Gastrocnemius medialis (tissue), 4 donors: ENCODE measurements around the gene CDK7. TPM values are rescaled to one million over a fixed set of nuclear protein-coding genes. Genes with fewer than 3 reads are reported as not detected.

Experiments used
- ATAC-seq, 2 donors: fragments of 150-250 bp; one replicate each; pipeline ENCODE4 v1.9.1; 2016
- DNase-seq, 2 donors: peaks; one replicate each; pipeline ENCODE4 v3.0.0-alpha.2; 2019
- H3K27ac ChIP-seq, 4 donors: fragments of 200-600 bp; sonication (generic); 1 replicate in 1 of 4; 2 replicates in 3 of 4; pipeline ENCODE4 v1.5.1; 2016 to 2018; ENCODE audit warnings: mild to moderate bottlenecking in 2 of 4, moderate library complexity in 1 of 4
- H3K27me3 ChIP-seq, 3 donors: fragments of 200-600 bp; sonication (generic) in 2 of 3; 1 replicate in 1 of 3; 2 replicates in 2 of 3; pipeline versions ENCODE4 v1.5.1 to v1.6.0; 2016 to 2019; ENCODE audit warnings: mild to moderate bottlenecking in 1 of 3, moderate library complexity in 1 of 3
- H3K36me3 ChIP-seq, 2 donors: fragments of 200-600 bp; sonication (generic) in 1 of 2; one replicate each; pipeline ENCODE4 v1.5.1; 2017 to 2018
- H3K4me1 ChIP-seq, 2 donors: fragments of 200-600 bp; sonication (generic) in 1 of 2; one replicate each; pipeline ENCODE4 v1.5.1; 2016 to 2017; ENCODE audit warnings: mild to moderate bottlenecking in 2 of 2
- H3K4me3 ChIP-seq, 4 donors: fragments of 200-600 bp; sonication (generic) in 3 of 4; 1 replicate in 1 of 4; 2 replicates in 3 of 4; pipeline ENCODE4 v1.5.1; 2016 to 2019; ENCODE audit warnings: mild to moderate bottlenecking in 2 of 4
- H3K9me3 ChIP-seq, 3 donors: fragments of 200-600 bp; sonication (generic) in 2 of 3; 1 replicate in 1 of 3; 2 replicates in 2 of 3; pipeline ENCODE4 v1.5.1; 2016 to 2019
- CTCF ChIP-seq, 5 experiments: fragments of 450-650 bp in 3 of 5; fragments of 200-600 bp in 2 of 5; sonication (generic) in 2 of 5; IDR thresholded peaks in 4 of 5; conservative IDR thresholded peaks in 1 of 5; 1 replicate in 4 of 5; 2 replicates in 1 of 5; pipeline ENCODE4 v1.5.1; 2016 to 2019; ENCODE audit warnings: antibody characterized with exemption in 5 of 5, mild to moderate bottlenecking in 3 of 5, moderate library complexity in 3 of 5
- POLR2A ChIP-seq, 2 donors: fragments of 450-650 bp; IDR thresholded peaks; one replicate each; pipeline ENCODE4 v1.6.1; 2017; ENCODE audit warnings: antibody characterized with exemption in 2 of 2, mild to moderate bottlenecking in 2 of 2, moderate library complexity in 2 of 2
- in situ Hi-C, 4 donors: fragments of 200-750 bp; cut with MboI; loops; one replicate each; pipeline versions ENCODE4 v1.15.0 to v1.8.0; 2017; ENCODE audit warnings: low sequenced_read_pairs in 4 of 4
- intact Hi-C: fragments of 100-400 bp; cut with DNase I; formaldehyde crosslinking; loops from one replicate; pipeline ENCODE4 v1.15.1; 2023; ENCODE audit warnings: low total_unique reads
- total RNA-seq, 4 donors: library from RNA; depleted of rRNA; stranded (reverse); fragments of >200 nt; gene quantifications; one replicate each; pipeline versions ENCODE4 v1.1.0 to v1.2.3, GENCODE V29; 2016

CDK7 gene
- total RNA-seq, 4 donors from 2014 or later: 23.4 to 31.6 (median 28.0) TPM

GRCh38 chr5:69300537-69301203, 66.0 kb downstream of the CDK7 start:
- intact Hi-C loops: no loop called here

GRCh38 chr5:69305512-69305911, 70.8 kb downstream of the CDK7 start:
- no peak for TF ChIP-seq CTCF (IDR thresholded peaks at IDR 0.05 in 4 of 5, conservative IDR thresholded peaks at IDR 0.05 in 1 of 5)
- TF ChIP-seq POLR2A (IDR thresholded peaks at IDR 0.05): no peak
- ATAC-seq (no peak), DNase-seq (no peak)
- in situ Hi-C loops: no loop called here
- H3K9me3 ChIP-seq: no peaks in the 10 kb centered on the region
- no peaks in the 10 kb centered on the region for H3K36me3 ChIP-seq
- H3K4me1 ChIP-seq: no peaks in the 10 kb centered on the region
- H3K27me3 ChIP-seq: no peaks in the 10 kb centered on the region
- no peak overlapping the region for H3K4me3 ChIP-seq
- H3K27ac ChIP-seq: no peak overlapping the region
- intact Hi-C loops: no loop called here

More at GRCh38 chr5:69300537-69301203, 66.0 kb downstream of the CDK7 start:
- ATAC-seq (no peak), DNase-seq (no peak)
- in situ Hi-C loops: no loop called here
- H3K4me3 ChIP-seq: no peak overlapping the region
- H3K4me1 ChIP-seq: no peaks in the 10 kb centered on the region
- H3K27me3 ChIP-seq: no peaks in the 10 kb centered on the region
- no peaks in the 10 kb centered on the region for H3K9me3 ChIP-seq
- TF ChIP-seq CTCF (IDR thresholded peaks at IDR 0.05 in 4 of 5, conservative IDR thresholded peaks at IDR 0.05 in 1 of 5) (no peak), POLR2A (IDR thresholded peaks at IDR 0.05) (no peak)
- no peaks in the 10 kb centered on the region for H3K36me3 ChIP-seq
- H3K27ac ChIP-seq: no peak overlapping the region

GRCh38 chr5:69308046-69308553, 73.4 kb downstream of the CDK7 start:
- no peak for TF ChIP-seq POLR2A (IDR thresholded peaks at IDR 0.05)
- Histone ChIP-seq H3K27ac (no peak overlapping the region), H3K4me1 (no peaks in the 10 kb centered on the region), H3K9me3 (no peaks in the 10 kb centered on the region), H3K36me3 (no peaks in the 10 kb centered on the region), H3K4me3 (no peak overlapping the region), H3K27me3 (no peaks in the 10 kb centered on the region)
- intact Hi-C loops: no loop called here
- no peak for ATAC-seq
- in situ Hi-C loops: no loop called here
- DNase-seq: no peak

- H3K4me1 ChIP-seq: no peaks in the 10 kb centered on the region
- ATAC-seq (no peak), DNase-seq (no peak)
- no peak overlapping the region for H3K4me3 ChIP-seq
- no peak for TF ChIP-seq CTCF (IDR thresholded peaks at IDR 0.05 in 4 of 5, conservative IDR thresholded peaks at IDR 0.05 in 1 of 5)
- TF ChIP-seq POLR2A (IDR thresholded peaks at IDR 0.05): no peak
- no peak overlapping the region for H3K27ac ChIP-seq
- H3K9me3 ChIP-seq: no peaks in the 10 kb centered on the region
- in situ Hi-C loops (no loop called here), intact Hi-C loops (no loop called here)
- no peaks in the 10 kb centered on the region for H3K27me3 ChIP-seq
- H3K36me3 ChIP-seq: peaks cover 0 to 4% of the 10 kb centered on the region in 2 donors
These were observed 74.7 kb downstream of the CDK7 start for GRCh38 chr5:69309380-69309779.

- no peak for ATAC-seq
- in situ Hi-C loops: no loop called here
These were observed 77.9 kb downstream of the CDK7 start for GRCh38 chr5:69312459-69313160.

More at GRCh38 chr5:69312459-69313160, 77.9 kb downstream of the CDK7 start:
- Histone ChIP-seq H3K4me1 (no peaks in the 10 kb centered on the region), H3K36me3 (peaks cover 0 to 4% of the 10 kb centered on the region in 2 donors), H3K27me3 (no peaks in the 10 kb centered on the region), H3K4me3 (no peak overlapping the region), H3K27ac (no peak overlapping the region), H3K9me3 (no peaks in the 10 kb centered on the region)
- TF ChIP-seq CTCF (IDR thresholded peaks at IDR 0.05 in 4 of 5, conservative IDR thresholded peaks at IDR 0.05 in 1 of 5): no peak
- TF ChIP-seq POLR2A (IDR thresholded peaks at IDR 0.05): no peak
- intact Hi-C loops: no loop called here
- no peak for DNase-seq
